NCI-H2029 treated with DMSO at 0.1 percent for 48 hours (cell line): ENCODE measurements around the gene KRTAP10-3.
A peak's percentile ranks its signal among the peaks of the same experiment; 100 is the strongest.

Experiments used
- DNase-seq: peaks from one replicate; lab custom pipeline; 2025; lab: John Stamatoyannopoulos, UW

Gene KRTAP10-3

DNA sequence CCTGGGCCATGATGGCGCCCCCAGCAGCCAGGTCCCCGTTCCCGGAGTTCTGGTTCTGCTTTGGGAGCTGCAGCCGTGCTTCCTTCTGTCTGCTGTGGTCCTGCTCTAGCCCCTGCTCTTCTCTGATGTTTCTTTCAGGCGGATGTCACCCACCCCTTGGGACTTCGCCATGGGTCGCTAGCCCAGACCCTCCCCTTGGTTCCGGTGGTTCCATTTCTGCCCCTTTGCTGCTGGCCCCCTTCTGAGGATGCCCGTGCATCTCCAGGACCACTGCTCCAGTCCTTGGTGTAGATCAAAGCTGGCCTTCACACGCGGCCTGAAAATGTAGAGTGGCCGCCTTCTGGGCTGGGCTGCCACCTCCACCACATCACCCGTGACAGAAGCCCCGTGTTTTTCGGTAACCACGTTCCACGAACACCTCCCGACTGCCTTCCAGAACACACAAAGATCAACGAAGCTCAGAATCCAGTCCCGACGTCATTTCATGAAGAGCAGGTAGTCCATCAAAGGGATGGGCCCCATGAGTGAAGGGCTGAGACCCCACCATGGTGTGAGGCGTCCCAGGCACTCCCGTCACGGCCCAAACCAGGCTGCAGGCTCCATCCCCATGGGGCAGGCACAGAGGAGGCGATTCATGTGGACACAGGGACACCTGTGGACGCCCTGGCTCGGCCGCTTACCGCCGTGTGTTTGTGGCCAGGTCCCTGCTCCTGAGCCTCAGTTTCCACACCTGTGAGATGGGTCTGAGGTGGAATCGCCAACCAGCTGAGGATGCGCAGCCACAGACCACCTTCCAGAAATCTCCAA, 43.0 kb downstream of the KRTAP10-3 start:
- no peak for DNase-seq

DNA sequence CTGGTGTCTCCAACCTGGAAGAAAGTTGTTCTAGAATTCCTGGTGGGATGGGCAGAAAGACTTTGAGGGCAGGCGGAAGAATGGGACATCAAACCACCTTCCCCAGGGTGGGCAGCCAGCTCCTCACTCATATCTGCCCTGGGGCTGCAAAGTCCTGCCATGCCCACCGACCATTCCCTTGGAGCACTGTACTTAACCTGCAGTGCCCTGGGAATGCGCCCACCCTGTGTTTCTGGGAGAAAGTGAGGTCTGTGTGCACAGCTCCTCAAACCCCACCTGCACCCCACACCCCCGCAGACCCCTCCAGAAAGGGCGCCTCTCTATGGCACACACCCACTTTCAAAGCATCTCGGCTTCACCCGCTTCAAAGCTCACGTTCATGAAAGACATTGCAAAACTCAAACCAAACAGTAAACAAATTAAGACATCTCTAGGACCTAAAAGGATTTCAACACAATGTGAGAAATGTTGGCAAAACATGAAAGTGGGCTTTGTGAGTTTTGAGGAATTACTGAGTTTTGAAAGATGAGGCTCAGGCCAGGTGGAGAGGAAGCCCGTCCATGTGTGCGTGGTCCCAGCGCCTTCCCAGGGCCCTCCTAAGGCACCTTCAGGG, 43.7 kb downstream of the KRTAP10-3 start:
- no peak for DNase-seq

DNA sequence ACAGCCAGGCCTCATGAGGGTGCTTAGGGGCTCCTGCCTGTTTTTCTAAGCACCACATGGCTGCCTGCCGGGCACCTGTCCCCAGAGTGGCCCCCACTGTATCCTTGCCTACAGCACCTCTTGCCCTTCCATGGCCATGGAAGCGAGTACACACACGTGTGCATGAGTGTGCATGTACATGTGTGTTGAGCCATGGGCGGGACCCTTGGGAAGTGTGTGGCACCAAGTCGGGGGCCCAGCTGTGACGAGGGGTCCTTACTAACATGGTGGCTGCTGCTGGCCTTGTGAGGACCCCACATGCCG, 44.4 kb downstream of the KRTAP10-3 start:
- DNase-seq = no peak

DNA sequence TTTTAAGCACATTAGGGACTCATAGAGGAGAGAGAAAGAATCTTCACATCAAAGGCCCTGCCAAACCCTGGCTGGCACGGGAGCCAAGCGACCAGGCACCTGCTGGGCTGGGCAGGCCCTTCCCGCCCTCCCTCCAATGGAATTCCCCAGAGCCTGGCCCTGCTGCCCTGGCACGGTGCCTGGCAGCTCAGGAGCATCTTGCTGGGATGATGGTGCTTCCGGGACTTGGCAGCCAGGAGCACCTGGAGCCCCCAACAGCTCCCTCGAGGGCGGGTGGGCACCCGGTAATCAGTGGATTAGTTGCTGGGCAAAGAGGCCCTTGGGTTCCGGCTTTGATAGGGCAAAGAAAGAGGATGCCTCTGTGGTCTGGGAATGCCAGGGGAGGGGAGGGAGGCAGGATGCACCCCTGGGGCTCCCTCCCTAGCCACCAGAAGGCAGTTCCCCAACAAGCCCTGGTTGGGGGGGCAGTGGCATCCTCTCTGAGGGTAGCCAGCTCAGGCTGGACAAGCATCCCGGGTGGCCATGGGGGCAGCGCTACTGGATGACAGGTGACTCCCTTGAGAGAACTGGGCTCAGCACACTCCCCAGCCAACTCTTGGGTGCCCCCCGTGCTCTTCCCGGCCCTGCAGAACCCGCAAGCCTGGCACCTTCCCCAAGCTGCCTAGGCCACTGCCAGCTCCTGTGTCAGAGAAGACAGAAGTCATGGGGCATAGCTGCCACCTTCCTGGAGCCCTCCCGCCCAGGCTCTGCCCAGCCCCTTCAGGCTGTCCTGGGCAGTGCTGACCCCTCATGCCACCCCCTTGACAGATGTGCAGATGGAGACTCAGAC, 45.0 kb downstream of the KRTAP10-3 start:
- peak; percentile 48 for DNase-seq

DNA sequence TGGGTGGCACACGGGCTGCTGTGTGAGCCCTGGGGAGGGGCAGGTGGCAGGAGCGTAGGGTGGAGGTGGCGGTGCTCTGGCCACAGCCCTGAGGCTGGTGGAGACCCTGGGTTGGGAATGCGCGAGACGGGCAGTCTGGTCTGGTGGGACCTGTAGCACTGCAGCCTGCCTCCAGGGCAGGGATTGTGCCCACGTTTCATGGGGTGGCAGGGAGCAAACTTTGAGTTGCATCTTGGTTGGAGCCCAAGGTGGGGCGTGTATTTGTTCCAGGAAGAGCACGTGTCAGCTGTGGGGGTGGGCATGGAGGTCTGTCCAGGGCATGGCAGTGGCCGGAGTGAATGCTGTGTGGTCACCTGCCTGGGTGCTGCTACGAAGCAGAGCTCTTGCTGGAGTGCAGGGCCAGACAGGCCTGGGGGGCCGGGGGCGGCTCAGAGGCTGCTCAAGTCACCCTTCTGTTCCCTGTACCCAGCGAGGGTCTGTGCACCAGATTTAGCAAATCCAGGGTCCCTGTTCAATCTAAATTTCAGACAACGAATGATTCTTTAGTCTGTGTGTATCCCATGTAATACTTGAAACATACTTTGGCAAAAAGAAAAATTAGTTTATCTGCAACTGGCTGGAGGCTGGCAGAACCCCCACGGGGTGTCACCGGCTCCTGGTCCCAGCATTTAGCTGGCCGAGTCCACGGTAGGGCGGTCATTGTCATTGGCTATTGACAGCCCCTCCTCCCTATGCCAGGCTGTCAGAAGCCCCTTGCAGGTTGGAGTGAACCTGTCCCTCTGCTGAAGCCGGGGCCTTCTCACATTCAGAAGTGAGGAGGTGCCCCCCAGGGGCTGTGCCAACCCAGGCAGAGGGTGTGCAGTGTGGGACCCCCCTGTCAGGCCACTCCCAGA, 45.9 kb downstream of the KRTAP10-3 start:
- DNase-seq = no peak

DNA sequence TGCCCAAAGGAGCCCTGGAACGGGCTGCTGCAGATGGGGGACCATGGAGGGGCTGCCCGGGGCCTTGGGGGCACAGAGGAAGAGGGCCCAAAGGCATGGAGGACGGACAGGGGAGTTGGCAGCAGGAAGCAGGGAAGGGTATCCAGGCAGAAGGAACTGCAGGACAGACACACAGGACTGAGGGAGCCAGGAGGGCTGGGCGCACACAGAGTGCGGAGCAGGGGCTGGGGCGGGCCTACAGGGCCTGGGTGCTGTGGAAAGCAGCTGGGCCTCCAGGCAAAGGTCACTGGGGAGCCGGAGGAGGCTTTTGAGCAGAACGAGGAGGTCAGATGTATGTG, 46.7 kb downstream of the KRTAP10-3 start:
- no peak for DNase-seq

DNA sequence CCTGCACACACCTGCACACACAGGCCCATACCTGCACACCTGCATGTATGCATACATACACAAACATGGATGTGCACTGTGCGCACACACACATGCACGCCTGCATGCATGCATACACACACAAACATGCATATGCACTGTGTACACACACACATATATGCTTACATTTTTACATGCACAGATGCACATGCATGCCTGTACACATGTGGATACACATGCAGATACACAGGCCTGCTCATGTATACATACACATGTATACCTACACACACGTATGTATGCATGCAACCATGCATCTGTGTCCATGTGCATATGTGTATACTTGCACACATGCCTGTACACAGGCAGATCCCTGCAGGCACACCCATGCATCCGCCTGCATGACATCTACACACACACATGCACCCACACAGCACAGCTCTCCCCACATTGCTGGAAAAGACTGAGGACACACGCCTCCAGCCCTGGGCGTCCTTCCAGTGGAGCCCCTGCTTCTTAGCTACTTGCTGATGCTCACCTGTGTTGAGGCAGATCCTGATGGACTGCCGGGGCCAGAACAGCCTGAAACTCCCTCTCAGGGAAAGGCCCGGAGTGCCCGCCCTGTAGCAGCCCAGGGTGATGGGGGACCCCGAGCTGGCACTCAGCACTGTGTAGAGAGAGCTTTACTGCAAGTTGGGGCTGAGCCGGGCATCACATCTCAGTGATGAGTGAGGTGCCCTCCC, 47.2 kb downstream of the KRTAP10-3 start:
- DNase-seq = no peak

DNA sequence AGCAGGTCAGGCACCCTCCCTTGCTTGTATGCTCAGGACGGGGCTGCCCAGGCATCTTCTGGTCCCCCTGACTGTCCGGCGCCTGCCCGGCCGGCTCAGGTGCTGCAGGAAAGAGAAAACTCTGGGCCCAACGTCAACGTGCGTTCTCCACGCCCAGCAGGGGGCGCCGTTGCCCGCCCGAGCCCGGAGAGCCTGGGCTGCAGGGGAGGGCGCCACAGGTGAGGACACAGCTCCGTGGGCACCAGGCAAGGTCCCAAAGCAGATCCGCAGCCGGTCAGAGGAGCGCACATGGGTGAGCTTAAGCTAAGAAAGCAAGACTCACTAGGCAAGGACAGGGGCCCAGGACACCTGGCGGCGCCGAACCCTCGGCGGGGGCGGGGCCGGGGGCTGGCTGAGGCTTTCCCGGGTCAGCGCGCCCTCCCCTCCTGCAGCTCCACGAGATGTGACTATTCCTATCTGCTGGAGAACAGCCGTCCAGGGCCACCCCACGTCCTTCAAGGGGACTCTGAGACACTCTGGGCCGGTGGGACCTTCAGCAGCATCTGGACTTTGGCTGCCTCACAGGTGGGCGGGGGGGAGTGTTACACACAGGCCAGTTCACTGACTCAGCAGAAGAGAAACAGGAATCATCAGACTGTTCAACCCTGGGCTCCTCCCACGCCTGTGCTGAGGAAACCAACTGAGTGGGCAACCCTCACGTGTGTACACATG, 47.9 kb downstream of the KRTAP10-3 start:
- DNase-seq = no peak

DNA sequence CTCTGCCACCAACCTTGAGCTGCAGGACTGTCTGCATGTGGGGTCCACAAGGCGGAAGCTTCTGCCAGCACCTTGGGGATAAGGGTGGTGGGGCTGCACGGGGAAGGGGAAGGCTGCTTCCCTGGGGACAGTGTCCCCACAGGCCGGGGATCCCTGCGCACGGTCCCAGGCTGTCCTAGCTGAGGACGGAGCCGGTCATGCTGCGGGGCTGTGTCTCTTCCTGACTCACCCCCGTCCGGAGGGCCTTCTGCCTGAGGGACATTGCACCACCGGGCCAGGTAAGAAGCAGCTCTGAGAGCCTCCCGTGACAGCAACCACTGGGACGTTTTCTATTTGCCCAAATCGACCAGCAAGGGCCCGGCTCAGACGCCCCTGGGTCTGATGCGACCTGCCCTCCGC, 48.5 kb downstream of the KRTAP10-3 start:
- no peak for DNase-seq

DNA sequence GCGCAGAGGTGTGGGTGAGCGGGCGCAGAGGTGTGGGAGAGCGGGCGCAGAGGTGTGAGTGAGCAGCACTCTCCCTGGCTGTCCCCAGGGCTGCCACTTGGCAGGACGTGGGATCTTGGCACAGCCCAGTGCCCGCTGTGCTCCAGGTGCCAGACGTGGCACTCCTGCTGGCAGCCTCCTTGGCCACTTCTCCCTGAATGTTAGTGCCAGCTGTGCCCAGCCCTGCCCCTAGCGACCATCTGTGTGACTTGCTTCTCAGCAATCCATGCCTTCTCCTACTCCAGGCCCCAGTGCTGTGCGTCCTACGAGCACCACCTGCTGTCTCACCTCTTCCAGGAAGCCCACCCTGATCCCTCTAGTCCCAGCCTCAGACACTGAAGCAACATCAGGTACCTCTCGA, 49.1 kb downstream of the KRTAP10-3 start:
- DNase-seq = peak; percentile 92

DNA sequence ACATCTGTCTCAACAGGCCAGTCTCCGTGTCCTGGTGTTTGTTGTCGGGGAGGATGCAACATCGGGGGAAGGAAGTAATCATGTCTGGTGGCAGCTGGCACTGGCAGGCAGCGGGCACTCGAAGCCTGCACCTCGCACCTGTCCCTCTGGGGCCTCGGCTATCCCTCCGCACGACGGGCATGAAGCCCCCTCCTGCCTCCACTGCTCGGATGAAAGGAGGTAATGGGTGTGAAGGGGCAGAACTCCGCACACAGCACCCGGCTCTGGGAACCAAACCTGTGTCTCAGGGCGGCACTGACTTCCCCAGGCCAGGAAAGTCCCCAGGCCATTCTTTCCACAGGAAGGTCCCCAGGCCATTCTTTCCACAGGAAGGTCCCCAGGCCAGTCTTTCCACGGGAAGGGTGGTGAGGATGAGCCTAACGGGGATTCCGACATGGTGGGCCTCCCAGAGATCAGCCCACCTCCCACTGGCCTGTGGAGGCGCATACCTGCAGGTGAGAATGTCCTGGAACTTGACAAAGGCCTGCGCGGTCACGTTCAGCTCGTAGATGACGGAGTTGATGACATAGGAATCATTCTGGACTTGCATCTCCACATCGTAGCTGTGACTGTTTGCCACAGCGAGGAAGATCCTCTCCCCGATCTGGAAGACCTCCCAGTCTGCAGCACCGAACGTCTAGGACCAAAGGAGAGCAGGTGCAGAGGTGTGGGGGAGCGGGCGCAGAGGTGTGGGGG, 49.7 kb downstream of the KRTAP10-3 start:
- no peak for DNase-seq

DNA sequence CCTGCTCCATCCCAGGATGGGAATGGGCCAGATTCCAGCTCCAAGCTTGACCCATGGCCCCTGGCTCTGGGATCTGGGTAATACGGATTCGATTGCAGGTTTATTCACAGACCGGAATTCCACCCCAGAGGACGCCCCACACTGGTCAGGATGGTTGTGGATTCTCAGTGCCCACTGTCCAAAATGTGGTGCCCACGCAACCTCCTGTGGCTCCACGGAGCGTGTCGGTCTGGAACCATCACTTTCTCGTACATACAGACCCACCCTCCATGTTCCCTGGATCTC, 50.2 kb downstream of the KRTAP10-3 start:
- no peak for DNase-seq
